ENCODE measurements around the gene CDH4.

DNA sequence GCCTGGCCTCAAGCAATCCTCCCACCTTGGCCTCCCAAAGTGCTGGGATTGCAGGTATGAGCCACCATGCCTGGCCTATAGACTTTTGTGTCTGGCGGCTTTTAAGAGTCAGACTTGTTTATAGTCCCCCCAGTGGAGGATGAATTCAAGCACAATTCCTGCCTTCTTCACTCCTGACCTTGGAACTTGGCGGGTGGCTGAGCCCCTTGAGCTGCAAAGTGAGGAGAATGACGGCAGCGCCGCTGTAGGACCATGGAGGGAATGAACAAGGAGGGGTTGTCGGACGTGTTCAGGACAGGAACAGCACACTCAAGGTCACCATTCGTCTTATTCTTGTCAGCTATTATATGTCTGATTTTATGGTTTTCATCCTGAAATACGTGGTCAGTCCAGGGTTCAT is 265.4 kb downstream of the CDH4 start:
- TF ChIP-seq, protein P1, sequence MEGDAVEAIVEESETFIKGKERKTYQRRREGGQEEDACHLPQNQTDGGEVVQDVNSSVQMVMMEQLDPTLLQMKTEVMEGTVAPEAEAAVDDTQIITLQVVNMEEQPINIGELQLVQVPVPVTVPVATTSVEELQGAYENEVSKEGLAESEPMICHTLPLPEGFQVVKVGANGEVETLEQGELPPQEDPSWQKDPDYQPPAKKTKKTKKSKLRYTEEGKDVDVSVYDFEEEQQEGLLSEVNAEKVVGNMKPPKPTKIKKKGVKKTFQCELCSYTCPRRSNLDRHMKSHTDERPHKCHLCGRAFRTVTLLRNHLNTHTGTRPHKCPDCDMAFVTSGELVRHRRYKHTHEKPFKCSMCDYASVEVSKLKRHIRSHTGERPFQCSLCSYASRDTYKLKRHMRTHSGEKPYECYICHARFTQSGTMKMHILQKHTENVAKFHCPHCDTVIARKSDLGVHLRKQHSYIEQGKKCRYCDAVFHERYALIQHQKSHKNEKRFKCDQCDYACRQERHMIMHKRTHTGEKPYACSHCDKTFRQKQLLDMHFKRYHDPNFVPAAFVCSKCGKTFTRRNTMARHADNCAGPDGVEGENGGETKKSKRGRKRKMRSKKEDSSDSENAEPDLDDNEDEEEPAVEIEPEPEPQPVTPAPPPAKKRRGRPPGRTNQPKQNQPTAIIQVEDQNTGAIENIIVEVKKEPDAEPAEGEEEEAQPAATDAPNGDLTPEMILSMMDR (conservative IDR thresholded peaks at IDR 0.05; ENCODE audit: low read length), result no peak
- TF ChIP-seq EZH2phosphoT487 (IDR thresholded peaks at IDR 0.05; ENCODE audit: borderline replicate concordance, low read depth, low read length), result no peak

Measured in OCI-LY7 (cell line).